Measurements from ENCODE around the gene BDNF. TPM values are rescaled to one million over a fixed set of nuclear protein-coding genes. Genes with fewer than 3 reads are reported as not detected.

The BDNF gene
- total RNA-seq, 3 donors from 2014 or later, result 0.25 to 0.31 TPM; not detected in 1

DNA sequence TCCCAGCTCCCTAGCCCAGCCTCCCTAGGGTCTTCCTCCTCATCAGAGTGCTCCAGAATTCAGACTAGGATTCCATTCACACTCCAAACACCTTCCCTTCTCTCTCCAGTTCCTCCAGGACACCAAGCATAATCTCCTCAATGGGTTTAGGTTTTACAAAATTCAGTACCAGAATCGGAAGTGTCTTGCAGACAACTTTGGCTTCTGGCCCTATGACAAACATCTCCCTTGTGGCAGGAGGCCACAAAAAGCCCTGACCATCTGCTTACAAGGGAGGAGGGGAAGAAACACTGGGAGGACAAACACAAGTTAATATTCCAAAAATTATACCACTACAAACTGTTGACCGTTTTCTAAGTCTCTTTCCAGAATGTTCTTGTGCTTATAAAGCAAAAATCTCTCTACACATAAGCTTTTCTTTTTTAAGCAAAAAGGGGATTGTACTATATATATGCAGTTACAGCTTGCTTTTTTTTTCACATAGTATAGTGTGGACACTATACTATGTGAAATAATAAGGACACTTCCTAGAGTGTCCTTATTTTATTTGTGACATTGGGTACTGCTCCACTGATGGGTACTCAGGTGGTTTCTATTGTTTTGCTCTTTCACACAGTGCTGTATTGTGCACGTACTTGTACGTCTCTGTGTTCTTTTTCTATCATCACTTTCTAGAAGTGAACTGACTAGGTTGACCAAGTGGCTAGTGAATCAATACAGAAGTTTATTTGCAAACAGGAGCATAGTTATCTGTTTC, 78.7 kb downstream of the BDNF start:
- TF ChIP-seq, protein P1, sequence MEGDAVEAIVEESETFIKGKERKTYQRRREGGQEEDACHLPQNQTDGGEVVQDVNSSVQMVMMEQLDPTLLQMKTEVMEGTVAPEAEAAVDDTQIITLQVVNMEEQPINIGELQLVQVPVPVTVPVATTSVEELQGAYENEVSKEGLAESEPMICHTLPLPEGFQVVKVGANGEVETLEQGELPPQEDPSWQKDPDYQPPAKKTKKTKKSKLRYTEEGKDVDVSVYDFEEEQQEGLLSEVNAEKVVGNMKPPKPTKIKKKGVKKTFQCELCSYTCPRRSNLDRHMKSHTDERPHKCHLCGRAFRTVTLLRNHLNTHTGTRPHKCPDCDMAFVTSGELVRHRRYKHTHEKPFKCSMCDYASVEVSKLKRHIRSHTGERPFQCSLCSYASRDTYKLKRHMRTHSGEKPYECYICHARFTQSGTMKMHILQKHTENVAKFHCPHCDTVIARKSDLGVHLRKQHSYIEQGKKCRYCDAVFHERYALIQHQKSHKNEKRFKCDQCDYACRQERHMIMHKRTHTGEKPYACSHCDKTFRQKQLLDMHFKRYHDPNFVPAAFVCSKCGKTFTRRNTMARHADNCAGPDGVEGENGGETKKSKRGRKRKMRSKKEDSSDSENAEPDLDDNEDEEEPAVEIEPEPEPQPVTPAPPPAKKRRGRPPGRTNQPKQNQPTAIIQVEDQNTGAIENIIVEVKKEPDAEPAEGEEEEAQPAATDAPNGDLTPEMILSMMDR (IDR thresholded peaks at IDR 0.05), result no peak
- H3K4me3 ChIP-seq, result no peak overlapping the region
- no peaks in the 10 kb centered on the region for H3K4me1 ChIP-seq (ENCODE audit: low read depth)
- intact Hi-C loops (cut with DNase I, micrococcal nuclease), result no loop called here
- DNase-seq (no peak), ATAC-seq (no peak)
- no peaks in the 10 kb centered on the region for H3K36me3 ChIP-seq (ENCODE audit: low read depth)
- H3K9me3 ChIP-seq, result no peaks in the 10 kb centered on the region

DNA sequence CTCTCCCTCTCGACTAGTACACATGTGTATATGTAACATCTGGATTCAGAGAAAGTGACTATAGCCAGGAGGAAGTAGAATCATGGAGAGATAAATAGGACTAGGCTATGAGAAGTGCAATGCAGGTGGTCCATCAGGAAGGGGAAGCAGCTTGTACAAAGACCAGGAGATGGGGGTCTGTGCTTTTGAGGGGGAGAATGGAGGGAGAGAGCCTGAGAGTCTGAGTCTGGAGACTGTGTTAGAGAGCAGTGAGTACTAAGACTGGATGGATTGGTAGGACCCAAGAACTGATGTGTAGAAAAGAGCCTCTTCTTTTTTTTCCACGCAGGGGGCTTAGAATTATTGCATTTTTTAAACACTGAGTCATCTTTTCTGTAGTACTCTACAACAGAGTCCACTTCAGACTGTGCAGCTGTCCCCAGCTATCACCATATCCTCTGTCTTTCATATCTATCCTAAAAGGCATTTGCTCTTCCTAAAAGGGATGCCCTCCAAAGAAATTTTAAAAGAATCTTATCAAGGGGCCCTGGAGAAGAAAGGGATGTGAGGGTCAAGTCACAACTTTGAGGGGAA, 80.4 kb downstream of the BDNF start:
- ATAC-seq, result no peak
- H3K4me3 ChIP-seq, result no peak overlapping the region
- no peak for DNase-seq
- intact Hi-C loops (cut with DNase I, micrococcal nuclease), result no loop called here
- no peaks in the 10 kb centered on the region for H3K36me3 ChIP-seq (ENCODE audit: low read depth)
- H3K9me3 ChIP-seq, result no peaks in the 10 kb centered on the region
- TF ChIP-seq, protein P1 (IDR thresholded peaks at IDR 0.05), result no peak
- H3K4me1 ChIP-seq (ENCODE audit: low read depth), result no peaks in the 10 kb centered on the region

DNA sequence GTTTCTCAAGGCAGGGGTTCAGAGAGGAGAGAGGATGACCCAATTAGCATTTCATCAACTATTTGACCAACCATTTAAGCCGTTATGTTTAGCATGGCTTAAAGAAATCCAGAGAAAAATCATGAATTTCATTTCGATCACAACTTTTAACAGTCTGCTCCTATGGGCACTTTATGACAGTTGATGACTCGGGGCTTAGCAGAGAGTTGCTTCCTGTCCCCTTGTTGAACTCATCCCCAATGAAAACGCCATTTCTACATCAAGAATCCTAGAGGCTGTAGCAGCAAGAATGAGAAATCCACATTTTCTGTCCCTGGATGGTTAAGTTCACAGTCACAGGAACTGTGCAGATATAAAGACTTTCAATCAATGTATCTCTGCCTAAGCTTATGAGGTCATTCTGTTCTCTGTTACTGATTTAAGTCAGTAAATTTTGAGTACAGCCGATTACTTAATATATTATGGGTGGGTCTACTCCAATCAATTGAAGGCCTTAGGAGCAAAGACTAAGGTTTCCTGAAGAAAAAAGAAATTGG, 81.1 kb downstream of the BDNF start:
- intact Hi-C loops (cut with DNase I, micrococcal nuclease), result no loop called here
- ATAC-seq, result no peak

GRCh38 chr11:27618281-27618915, 81.9 kb downstream of the BDNF start:
- no peak for ATAC-seq
- H3K9me3 ChIP-seq, result no peaks in the 10 kb centered on the region
- DNase-seq, result no peak
- H3K4me3 ChIP-seq, result no peak overlapping the region
- intact Hi-C loops (cut with DNase I, micrococcal nuclease), result no loop called here
- no peaks in the 10 kb centered on the region for H3K36me3 ChIP-seq (ENCODE audit: low read depth)
- TF ChIP-seq, protein P1 (IDR thresholded peaks at IDR 0.05), result no peak
- H3K4me1 ChIP-seq (ENCODE audit: low read depth), result no peaks in the 10 kb centered on the region

More for the DNA sequence above, 81.1 kb downstream of the BDNF start:
- Histone ChIP-seq H3K4me3 (no peak overlapping the region), H3K9me3 (no peaks in the 10 kb centered on the region), H3K36me3 (ENCODE audit: low read depth) (no peaks in the 10 kb centered on the region), H3K4me1 (ENCODE audit: low read depth) (no peaks in the 10 kb centered on the region)
- TF ChIP-seq, protein P1 (IDR thresholded peaks at IDR 0.05), result no peak
- no peak for DNase-seq

- no peak for DNase-seq
- no peaks in the 10 kb centered on the region for H3K4me1 ChIP-seq (ENCODE audit: low read depth)
- no peaks in the 10 kb centered on the region for H3K36me3 ChIP-seq (ENCODE audit: low read depth)
- H3K9me3 ChIP-seq, result no peaks in the 10 kb centered on the region
- TF ChIP-seq, protein P1 (IDR thresholded peaks at IDR 0.05), result no peak
- ATAC-seq, result no peak
- intact Hi-C loops (cut with DNase I, micrococcal nuclease), result no loop called here
- H3K4me3 ChIP-seq, result no peak overlapping the region
Measured at GRCh38 chr11:27616711-27617110, 83.5 kb downstream of the BDNF start.

All from mucosa of descending colon (tissue), 3 donors.